ENCODE measurements around the gene EFNA1.

The EFNA1 gene, protein sequence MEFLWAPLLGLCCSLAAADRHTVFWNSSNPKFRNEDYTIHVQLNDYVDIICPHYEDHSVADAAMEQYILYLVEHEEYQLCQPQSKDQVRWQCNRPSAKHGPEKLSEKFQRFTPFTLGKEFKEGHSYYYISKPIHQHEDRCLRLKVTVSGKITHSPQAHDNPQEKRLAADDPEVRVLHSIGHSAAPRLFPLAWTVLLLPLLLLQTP

GRCh38 chr1:155127105-155127966 lies at the start of gene EFNA1:
TSS of gene EFNA1 (plus strand) at chr1:155127876. CDS start at chr1:155127978, 102 bp downstream.
- no peak for DNase-seq (ENCODE audit: low read depth)

- DNase-seq (ENCODE audit: low read depth) = no peak
These were observed 49.0 kb upstream of the EFNA1 start, which contains the start of gene EFNA3 for GRCh38 chr1:155078469-155079209. TSS of gene EFNA3 (plus strand) at chr1:155078837. CDS start at chr1:155078942, 105 bp downstream.

- DNase-seq (ENCODE audit: low read depth) = no peak
These were observed 48.5 kb upstream of the EFNA1 start for GRCh38 chr1:155079210-155079486.

DNA sequence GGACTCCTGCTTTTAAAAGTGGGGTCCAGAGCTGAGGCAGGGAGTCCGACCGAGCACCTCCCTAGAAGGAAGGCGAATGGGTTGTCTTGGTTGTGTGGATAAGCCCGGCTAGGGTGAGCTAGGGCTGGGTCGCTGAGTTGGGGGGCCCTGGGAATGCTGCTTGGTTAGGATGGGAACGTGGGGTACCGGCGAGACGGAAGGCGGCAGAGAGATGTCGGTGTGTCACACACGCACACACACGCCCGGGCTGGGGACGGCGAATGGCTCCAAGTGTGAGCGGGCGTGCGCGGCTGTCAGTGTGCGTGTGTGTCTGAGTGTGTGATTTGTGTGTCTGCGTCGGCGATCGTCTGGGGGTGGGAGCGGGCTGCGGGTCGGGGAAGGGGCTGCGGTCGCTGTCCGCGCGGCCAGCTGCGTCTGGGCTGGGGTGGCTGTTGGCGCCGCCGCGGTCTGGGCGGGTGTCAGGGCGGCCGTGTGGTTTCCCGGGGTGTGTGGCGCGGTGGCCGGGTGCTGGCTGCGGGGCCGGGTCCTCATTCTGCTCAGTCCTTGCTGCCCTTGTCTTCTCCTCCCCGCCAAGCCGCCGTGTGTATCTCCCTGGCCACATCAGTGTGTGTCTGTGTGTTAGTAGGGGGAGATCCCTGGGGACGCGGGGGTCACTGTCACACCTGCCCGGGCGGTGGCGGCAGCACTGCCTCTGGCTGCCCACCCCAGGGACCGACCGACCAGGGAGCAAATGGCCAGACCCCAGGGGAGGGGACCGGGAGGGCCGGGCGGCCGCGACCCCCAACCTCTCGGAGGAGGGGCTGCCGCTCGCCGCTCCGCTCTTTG lies 48.0 kb upstream of the EFNA1 start:
- DNase-seq (ENCODE audit: low read depth) = no peak

DNA sequence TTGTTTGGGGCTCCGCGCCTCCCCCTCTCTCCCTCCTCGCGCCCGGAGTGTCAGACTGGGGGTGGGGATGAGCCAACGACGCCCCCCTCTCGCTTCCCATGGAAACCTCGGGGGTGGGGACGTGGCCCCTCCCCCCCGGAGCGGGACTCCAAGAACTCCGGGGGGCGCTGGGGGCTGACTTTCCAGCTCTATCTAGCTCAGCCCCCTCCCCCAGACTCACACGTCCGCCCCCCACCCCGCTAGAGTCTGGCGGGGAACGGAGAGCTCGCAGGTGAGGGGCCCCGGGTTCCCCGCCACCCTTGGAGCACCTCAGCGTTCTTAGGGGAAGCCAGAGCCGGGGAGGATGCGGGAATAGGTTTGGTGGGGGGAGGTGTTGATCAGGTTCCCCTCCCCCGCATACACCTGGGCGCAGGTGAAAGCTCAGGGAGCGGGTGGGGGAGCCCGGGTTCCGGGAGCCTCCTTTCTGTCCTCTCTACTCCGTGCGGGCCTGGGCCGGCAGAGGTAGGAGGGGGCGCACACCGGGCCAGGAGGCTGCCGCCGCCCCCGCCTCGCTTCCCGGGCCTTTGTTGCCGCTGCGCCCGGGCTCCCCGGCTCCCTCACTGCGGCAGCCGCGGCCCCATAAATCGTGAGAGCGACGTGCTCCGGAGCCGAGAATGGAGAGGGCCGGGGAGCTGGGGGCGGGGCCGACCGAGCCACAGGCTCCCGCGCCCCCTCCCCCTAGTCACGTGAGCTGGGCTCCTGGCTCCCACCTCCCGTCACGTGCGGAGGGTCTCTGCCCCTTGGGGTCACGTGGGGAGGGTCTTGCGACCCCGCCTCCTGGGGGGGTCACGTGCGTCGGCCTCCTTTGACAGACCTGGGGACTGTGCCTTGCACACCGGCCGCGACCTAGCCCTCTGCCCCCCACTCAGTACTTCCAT lies 47.1 kb upstream of the EFNA1 start:
- DNase-seq (ENCODE audit: low read depth) = no peak

GRCh38 chr1:155081472-155082300 lies 46.0 kb upstream of the EFNA1 start:
- DNase-seq (ENCODE audit: low read depth) = no peak

DNA sequence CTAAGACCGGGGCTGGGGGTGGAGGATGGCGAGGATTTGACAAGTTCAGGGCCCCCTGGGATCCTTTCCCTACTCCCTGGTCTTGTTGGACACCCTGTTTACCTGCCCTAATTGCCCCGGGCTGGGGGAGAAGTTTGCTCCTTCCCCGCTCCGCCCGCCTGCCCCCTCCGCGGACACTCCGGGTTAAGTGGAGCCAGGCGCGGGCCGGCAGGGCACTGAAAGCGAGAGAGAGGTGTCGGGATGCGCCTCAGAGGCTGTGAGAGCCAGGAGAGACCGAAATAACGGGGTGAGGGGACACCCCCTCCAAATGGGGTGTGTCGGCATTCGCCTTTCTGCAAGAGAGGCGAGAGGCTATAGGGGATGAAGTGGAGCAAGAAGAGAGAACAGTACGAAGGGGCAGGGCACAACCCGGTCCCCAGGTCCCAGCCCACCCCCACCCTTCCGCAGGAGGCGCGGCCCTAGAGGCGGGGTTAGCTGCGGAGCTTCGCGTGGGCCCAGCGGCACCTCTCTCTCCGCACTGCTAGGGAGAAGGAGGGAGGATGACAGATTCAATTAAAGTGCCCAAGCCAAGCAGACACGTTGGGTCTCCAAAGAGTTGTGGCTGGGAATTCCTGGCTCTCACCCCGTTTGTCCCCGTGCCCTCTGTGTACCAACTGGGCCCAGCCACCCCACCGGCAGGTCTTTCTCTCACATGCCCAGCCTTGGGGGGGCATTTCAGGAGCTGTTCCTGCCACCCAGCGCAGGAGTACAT lies 45.2 kb upstream of the EFNA1 start:
- DNase-seq (ENCODE audit: low read depth) = no peak

- DNase-seq (ENCODE audit: low read depth) = no peak
These were observed 44.6 kb upstream of the EFNA1 start for GRCh38 chr1:155083052-155083541.

- no peak for DNase-seq (ENCODE audit: low read depth)
These were observed 43.6 kb upstream of the EFNA1 start for GRCh38 chr1:155083865-155084721.

DNA sequence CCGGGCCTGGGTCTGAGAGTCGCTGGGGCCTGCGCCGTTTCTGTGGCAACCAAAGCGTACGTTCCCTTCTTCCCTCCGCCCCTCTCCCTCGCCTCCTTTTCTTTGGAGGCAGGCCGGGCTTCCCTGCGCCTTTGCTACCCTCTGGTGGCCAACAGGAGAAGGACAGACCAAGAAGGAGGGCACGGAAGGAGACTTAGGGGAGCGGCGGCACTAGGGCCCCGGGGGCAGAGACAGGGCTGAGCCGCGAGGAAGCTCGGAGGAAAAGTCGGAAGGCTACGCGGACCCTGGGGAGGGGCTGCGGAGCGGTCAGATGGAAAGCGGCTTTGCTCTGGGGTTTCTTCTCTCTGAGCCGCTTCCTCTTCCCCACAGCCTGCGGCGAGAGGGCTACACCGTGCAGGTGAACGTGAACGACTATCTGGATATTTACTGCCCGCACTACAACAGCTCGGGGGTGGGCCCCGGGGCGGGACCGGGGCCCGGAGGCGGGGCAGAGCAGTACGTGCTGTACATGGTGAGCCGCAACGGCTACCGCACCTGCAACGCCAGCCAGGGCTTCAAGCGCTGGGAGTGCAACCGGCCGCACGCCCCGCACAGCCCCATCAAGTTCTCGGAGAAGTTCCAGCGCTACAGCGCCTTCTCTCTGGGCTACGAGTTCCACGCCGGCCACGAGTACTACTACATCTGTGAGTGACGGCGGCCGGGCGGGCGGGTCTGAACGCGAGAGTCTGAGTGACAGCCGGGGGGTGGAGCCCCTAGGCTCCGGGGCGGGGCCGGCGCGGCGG lies 42.8 kb upstream of the EFNA1 start:
- peak; percentile 80 for DNase-seq (ENCODE audit: low read depth)

GRCh38 chr1:155085504-155086127 lies 42.1 kb upstream of the EFNA1 start:
- DNase-seq (ENCODE audit: low read depth) = no peak

GRCh38 chr1:155086128-155086741 lies 41.4 kb upstream of the EFNA1 start:
- no peak for DNase-seq (ENCODE audit: low read depth)

DNA sequence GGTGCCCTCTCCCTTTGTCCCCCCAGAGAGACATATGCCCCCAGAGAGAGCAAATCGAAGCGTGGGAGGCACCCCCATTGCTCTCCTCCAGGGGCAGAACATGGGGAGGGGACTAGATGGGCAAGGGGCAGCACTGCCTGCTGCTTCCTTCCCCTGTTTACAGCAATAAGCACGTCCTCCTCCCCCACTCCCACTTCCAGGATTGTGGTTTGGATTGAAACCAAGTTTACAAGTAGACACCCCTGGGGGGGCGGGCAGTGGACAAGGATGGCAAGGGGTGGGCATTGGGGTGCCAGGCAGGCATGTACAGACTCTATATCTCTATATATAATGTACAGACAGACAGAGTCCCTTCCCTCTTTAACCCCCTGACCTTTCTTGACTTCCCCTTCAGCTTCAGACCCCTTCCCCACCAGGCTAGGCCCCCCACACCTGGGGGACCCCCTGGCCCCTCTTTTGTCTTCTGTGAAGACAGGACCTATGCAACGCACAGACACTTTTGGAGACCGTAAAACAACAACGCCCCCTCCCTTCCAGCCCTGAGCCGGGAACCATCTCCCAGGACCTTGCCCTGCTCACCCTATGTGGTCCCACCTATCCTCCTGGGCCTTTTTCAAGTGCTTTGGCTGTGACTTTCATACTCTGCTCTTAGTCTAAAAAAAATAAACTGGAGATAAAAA lies 40.7 kb upstream of the EFNA1 start:
- DNase-seq (ENCODE audit: low read depth) = no peak

DNA sequence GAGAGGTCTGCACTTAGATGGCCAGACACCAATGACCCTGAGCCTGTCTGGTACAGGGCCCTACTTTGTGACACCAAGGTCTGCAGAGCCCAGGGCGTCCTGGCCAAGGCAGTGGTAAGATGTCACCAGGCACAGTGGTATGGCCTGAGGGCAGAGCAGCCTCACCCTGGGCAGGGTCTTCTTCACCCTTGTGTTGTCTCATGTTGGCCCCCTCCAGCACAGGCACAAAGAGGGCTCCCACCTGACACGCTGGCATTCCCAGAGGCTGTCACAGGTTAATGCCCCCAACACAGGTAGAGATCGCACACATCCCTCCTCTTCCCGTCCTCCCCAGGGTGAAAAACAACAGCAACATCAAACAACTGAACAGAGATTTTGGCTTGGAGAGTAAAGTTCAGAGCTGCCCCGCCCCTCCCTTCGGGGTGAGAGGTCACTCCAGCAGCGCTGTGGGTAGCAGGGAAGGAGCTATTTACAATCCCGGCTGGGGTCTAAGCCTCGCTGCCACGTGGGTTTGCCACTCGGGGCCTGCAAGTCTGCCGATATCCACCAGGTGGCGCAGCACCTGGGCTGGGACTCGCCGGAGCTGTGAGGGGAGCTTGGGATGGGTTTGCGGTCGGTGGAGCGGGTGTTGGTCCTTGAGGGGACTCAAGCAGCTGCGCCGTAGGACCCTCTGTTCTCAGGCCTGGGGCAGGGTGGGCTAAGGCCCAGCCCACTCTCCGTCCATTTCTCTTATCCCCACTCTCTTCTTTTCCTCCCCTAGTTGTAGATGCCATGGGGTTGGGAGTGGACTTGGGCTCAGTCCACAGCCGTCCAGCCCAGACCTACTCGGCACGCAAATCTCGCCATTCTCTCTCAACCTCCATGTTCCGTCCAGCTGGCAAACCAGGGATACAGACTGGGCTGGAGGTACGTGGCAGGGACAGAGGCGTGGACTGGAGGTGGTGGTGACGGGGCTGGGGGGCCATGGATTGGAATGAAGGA lies 36.3 kb upstream of the EFNA1 start:
- DNase-seq (ENCODE audit: low read depth) = no peak

DNA sequence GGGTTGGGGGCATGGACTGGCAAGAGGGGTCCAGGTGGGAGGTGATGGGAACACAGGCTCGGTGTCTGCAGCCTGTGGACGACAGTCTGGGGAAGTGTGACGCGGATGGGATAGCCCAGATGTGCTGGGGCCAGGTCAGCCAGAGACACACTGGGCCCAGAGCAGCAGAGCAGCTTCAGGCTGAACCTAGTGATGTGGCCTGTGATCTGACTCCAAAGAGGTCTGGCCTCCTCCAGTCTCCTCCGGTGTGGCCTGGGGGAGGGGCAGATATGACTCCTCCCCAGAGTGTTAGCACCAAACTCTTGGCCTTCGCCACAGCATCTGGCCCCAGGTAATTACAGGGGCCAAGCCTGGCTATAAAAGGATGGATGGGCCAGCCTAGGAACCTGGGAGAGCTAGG lies 35.5 kb upstream of the EFNA1 start:
- DNase-seq (ENCODE audit: low read depth) = no peak

All from HS-27A (cell line).